PC-3 (cell line): ENCODE measurements around the gene SHISAL2A. TPM values are rescaled to one million over a fixed set of nuclear protein-coding genes. Genes with fewer than 3 reads are reported as not detected.

Experiments used
- ATAC-seq: fragments of 200-7000 bp; cut with Tn5 transposase; 2 replicates; pipeline ENCODE4 v1.9.1; 2020; ENCODE audit warnings: mild to moderate bottlenecking, moderate library complexity
- BruUV-seq: library from RNA; stranded (reverse); fragments of 400-500 nt; replicated peaks from 2 replicates; lab custom pipeline; 2021; lab: Mats Ljungman, UMichigan
- CTCF ChIA-PET: fragments of 300-600 bp; sonication (Branson Sonifier 250); formaldehyde crosslinking; loops from one replicate; lab custom pipeline; 2022; ENCODE audit warnings: antibody characterized with exemption; lab: Charles Lee
- POLR2A ChIA-PET: fragments of 300-600 bp; sonication (Branson Sonifier 250); formaldehyde crosslinking; loops from one replicate; lab custom pipeline; 2022; ENCODE audit warnings: antibody characterized with exemption; ENCODE audit not compliant: unreplicated experiment; lab: Charles Lee
- DNase-seq: peaks from one replicate; pipeline ENCODE4 v3.0.0-alpha.2; 2015
- H2AFZ ChIP-seq: fragments of 300-600 bp; sonication (generic); 2 replicates; pipeline ENCODE4 v1.6.0; 2016; ENCODE audit warnings: antibody characterized with exemption, low read length
- H3F3A ChIP-seq: fragments of 300-600 bp; sonication (generic); one replicate; pipeline ENCODE4 v1.6.0; 2017; ENCODE audit warnings: antibody characterized with exemption, low read length, control low read depth, mild to moderate bottlenecking; ENCODE audit not compliant: unreplicated experiment
- H3K27ac ChIP-seq: fragments of 300-600 bp; sonication (generic); 2 replicates; pipeline ENCODE4 v1.5.1; 2016; ENCODE audit warnings: mild to moderate bottlenecking, low read length
- H3K27me3 ChIP-seq: fragments of 300-600 bp; sonication (generic); 2 replicates; pipeline ENCODE4 v1.6.1; 2016; ENCODE audit warnings: low read length, mixed read lengths
- H3K36me3 ChIP-seq: fragments of 300-600 bp; sonication (generic); 2 replicates; pipeline ENCODE4 v1.6.1; 2016; ENCODE audit warnings: low read depth, mixed run types, low read length, mixed read lengths
- H3K4me1 ChIP-seq: fragments of 300-600 bp; sonication (generic); 2 replicates; pipeline ENCODE4 v1.5.1; 2016; ENCODE audit warnings: low read length; ENCODE audit not compliant: insufficient read depth
- H3K4me2 ChIP-seq: fragments of 300-600 bp; sonication (generic); 2 replicates; pipeline ENCODE4 v1.6.0; 2016; ENCODE audit warnings: low read length
- H3K4me3 ChIP-seq: fragments of 300-600 bp; sonication (generic); 2 replicates; pipeline ENCODE4 v1.5.1; 2016; ENCODE audit warnings: mild to moderate bottlenecking, low read length, mixed read lengths
- H3K79me2 ChIP-seq: fragments of 300-600 bp; sonication (generic); 2 replicates; pipeline ENCODE4 v1.6.1; 2017; ENCODE audit warnings: low read length, mixed read lengths
- H3K9ac ChIP-seq: fragments of 300-600 bp; sonication (generic); 2 replicates; pipeline ENCODE4 v1.6.0; 2016; ENCODE audit warnings: mild to moderate bottlenecking, low read length
- H3K9me2 ChIP-seq: fragments of 300-600 bp; sonication (generic); replicated peaks from 2 replicates; pipeline ENCODE4 v1.6.1; 2016; ENCODE audit warnings: mixed run types, low read length, mixed read lengths
- H3K9me3 ChIP-seq: fragments of 300-600 bp; sonication (generic); 2 replicates; pipeline ENCODE4 v1.6.1; 2016; ENCODE audit warnings: low read length, mixed read lengths
- H4K20me1 ChIP-seq: fragments of 300-600 bp; sonication (generic); 2 replicates; pipeline ENCODE4 v1.6.1; 2016; ENCODE audit warnings: low read length, mixed read lengths
- CTCF ChIP-seq: fragments of 300-600 bp; sonication (generic); conservative IDR thresholded peaks from 2 replicates; pipeline ENCODE4 v1.5.1; 2017; ENCODE audit warnings: antibody characterized with exemption, low read depth, mild to moderate bottlenecking, low read length
- EZH2 ChIP-seq: fragments of 300-600 bp; sonication (generic); IDR thresholded peaks from one replicate; pipeline ENCODE4 v1.6.1; 2017; ENCODE audit warnings: antibody characterized with exemption, mild to moderate bottlenecking, low read length; ENCODE audit not compliant: unreplicated experiment
- EZH2phosphoT487 ChIP-seq: fragments of 300-600 bp; sonication (generic); IDR thresholded peaks from 2 replicates; pipeline ENCODE4 v1.6.1; 2018; ENCODE audit warnings: mild to moderate bottlenecking, antibody characterized with exemption, low read length, borderline replicate concordance
- intact Hi-C: fragments of 100-400 bp; cut with micrococcal nuclease; formaldehyde crosslinking; loops from 2 replicates; pipeline ENCODE4 v1.9.0; 2023
- total RNA-seq: library from RNA; depleted of rRNA; stranded (reverse); fragments of >200 nt; gene quantifications from 2 replicates; pipeline ENCODE4 v1.2.3, GENCODE V29; 2014

The SHISAL2A gene
- total RNA-seq, 1 experiment from 2014 or later: not detected

GRCh38 chr1:52614671-52615070 lies 18.3 kb upstream of the SHISAL2A start:
- Histone ChIP-seq H3K4me2 (no peak overlapping the region), H3K9me3 (no peaks in the 10 kb centered on the region), H3K36me3 (no peaks in the 10 kb centered on the region), H3K9me2 (no peaks in the 10 kb centered on the region), H3K4me1 (no peaks in the 10 kb centered on the region), H3F3A (no peaks in the 10 kb centered on the region), H4K20me1 (no peaks in the 10 kb centered on the region), H3K79me2 (no peaks in the 10 kb centered on the region), H3K27me3 (no peaks in the 10 kb centered on the region), H3K4me3 (no peak overlapping the region), H2AFZ (no peak overlapping the region), H3K9ac (no peak overlapping the region), H3K27ac (no peak overlapping the region)
- CTCF ChIA-PET: interaction anchor here (0.6 kb wide), 1 partner anchor 1344 kb away, joined by 7 read pairs; no protein-coding TSS in a partner anchor
- BruUV-seq: no TSS peak
- TF ChIP-seq EZH2phosphoT487: no peak
- TF ChIP-seq EZH2: no peak
- TF ChIP-seq CTCF: no peak
- POLR2A ChIA-PET: no interaction called here
- no peak for DNase-seq
- no peak for ATAC-seq
- intact Hi-C loops: no loop called here

- Histone ChIP-seq H3K4me2 (no peak overlapping the region), H3K4me1 (no peaks in the 10 kb centered on the region), H3K9ac (no peak overlapping the region), H3K9me2 (no peaks in the 10 kb centered on the region), H3F3A (no peaks in the 10 kb centered on the region), H3K9me3 (no peaks in the 10 kb centered on the region), H3K36me3 (no peaks in the 10 kb centered on the region), H2AFZ (no peak overlapping the region), H3K79me2 (no peaks in the 10 kb centered on the region), H3K27ac (no peak overlapping the region), H3K27me3 (no peaks in the 10 kb centered on the region), H4K20me1 (no peaks in the 10 kb centered on the region), H3K4me3 (no peak overlapping the region)
- no peak for DNase-seq
- POLR2A ChIA-PET: no interaction called here
- no TSS peak for BruUV-seq
- intact Hi-C loops: no loop called here
- TF ChIP-seq EZH2: no peak
- no peak for TF ChIP-seq CTCF
- no peak for TF ChIP-seq EZH2phosphoT487
- CTCF ChIA-PET: no interaction called here
- no peak for ATAC-seq
These were observed 17.4 kb upstream of the SHISAL2A start for GRCh38 chr1:52615489-52616042.

- intact Hi-C loops: no loop called here
- Histone ChIP-seq H3F3A (no peaks in the 10 kb centered on the region), H3K79me2 (no peaks in the 10 kb centered on the region), H3K4me2 (no peak overlapping the region), H3K27me3 (no peaks in the 10 kb centered on the region), H3K9me2 (no peaks in the 10 kb centered on the region), H3K36me3 (no peaks in the 10 kb centered on the region), H3K4me1 (no peaks in the 10 kb centered on the region), H3K9ac (no peak overlapping the region), H4K20me1 (no peaks in the 10 kb centered on the region), H3K9me3 (peaks cover 9% of the 10 kb centered on the region), H2AFZ (no peak overlapping the region), H3K27ac (no peak overlapping the region), H3K4me3 (no peak overlapping the region)
- no TSS peak for BruUV-seq
- ATAC-seq (no peak), DNase-seq (no peak)
- CTCF ChIA-PET: no interaction called here
- no peak for TF ChIP-seq EZH2
- no peak for TF ChIP-seq CTCF
- no peak for TF ChIP-seq EZH2phosphoT487
- POLR2A ChIA-PET: no interaction called here
These were observed 11.0 kb upstream of the SHISAL2A start for GRCh38 chr1:52621950-52622349.
